Midbrain (tissue), 1 donor: ENCODE results near the gene ADGRF4.
"Not testable (repeated sequence)": the region's sequence is repeated elsewhere in the genome, so short reads cannot be mapped to it uniquely, and the experiment has no call there.

Source experiments
- DNase-seq: peaks from one replicate; lab custom pipeline; 2025; lab: John Stamatoyannopoulos, UW

ADGRF4 gene

GRCh38 chr6:47734831-47735481, 36.6 kb downstream of the ADGRF4 start:
- no peak for DNase-seq

- DNase-seq, result no peak
Observed at GRCh38 chr6:47736083-47736700, 37.8 kb downstream of the ADGRF4 start.

GRCh38 chr6:47737406-47737805, 39.0 kb downstream of the ADGRF4 start:
- peak; percentile 9 for DNase-seq

GRCh38 chr6:47740714-47741113, 42.3 kb downstream of the ADGRF4 start:
- no peak for DNase-seq

GRCh38 chr6:47741807-47742206, 43.4 kb downstream of the ADGRF4 start:
- DNase-seq, result no peak

- DNase-seq, result no peak
Observed at GRCh38 chr6:47743744-47744143, 45.4 kb downstream of the ADGRF4 start.

- DNase-seq, result not testable (repeated sequence)
Observed at GRCh38 chr6:47745269-47745668, 46.9 kb downstream of the ADGRF4 start.

- no peak for DNase-seq
Observed at GRCh38 chr6:47749757-47750156, 51.4 kb downstream of the ADGRF4 start.

- DNase-seq, result no peak
Observed at GRCh38 chr6:47752801-47753200, 54.4 kb downstream of the ADGRF4 start.

- DNase-seq, result no peak
Observed at GRCh38 chr6:47759364-47759763, 61.0 kb downstream of the ADGRF4 start.

- DNase-seq, result no peak
Observed at GRCh38 chr6:47762502-47762901, 64.1 kb downstream of the ADGRF4 start.

GRCh38 chr6:47766445-47766844, 68.1 kb downstream of the ADGRF4 start:
- DNase-seq, result no peak

GRCh38 chr6:47767102-47767501, 68.7 kb downstream of the ADGRF4 start:
- no peak for DNase-seq

- DNase-seq, result no peak
Observed at GRCh38 chr6:47769982-47770381, 71.6 kb downstream of the ADGRF4 start.
